Naive thymus-derived CD8-positive, alpha-beta T cell (primary cell): ENCODE measurements around the gene SUGCT. TPM values are rescaled to one million over a fixed set of nuclear protein-coding genes. Genes with fewer than 3 reads are reported as not detected.
"Not testable (repeated sequence)": the region's sequence is repeated elsewhere in the genome, so short reads cannot be mapped to it uniquely, and the experiment has no call there.

Experiments
- ATAC-seq, 2 donors: fragments of 150-1000 bp; cut with Tn5 transposase in 1 of 2; sonication (Bioruptor Pico), chemical (Tn5 transposase) in 1 of 2; 1 replicate in 1 of 2; 2 replicates in 1 of 2; pipeline ENCODE4 v1.10.0; 2021; ENCODE audit warnings: mild to moderate bottlenecking in 2 of 2, moderate library complexity in 2 of 2
- POLR2A ChIA-PET: fragments of 350-600 bp; sonication (Branson Sonifier 250); formaldehyde crosslinking; loops from one replicate; lab custom pipeline; 2021; ENCODE audit warnings: antibody characterized with exemption; lab: Charles Lee
- DNase-seq, 10 donors: peaks; one replicate each; pipeline versions ENCODE4 v3.0.0 to v3.0.0-alpha.2; 2020 to 2022
- H3K27ac Mint-ChIP-seq, 10 donors: one replicate each; pipeline ENCODE4 v1.8.0; 2020 to 2022; ENCODE audit warnings: mild to moderate bottlenecking in 10 of 10, mixed read lengths in 10 of 10, moderate library complexity in 4 of 10, inconsistent platforms in 1 of 10
- H3K27me3 Mint-ChIP-seq, 5 donors: one replicate each; pipeline ENCODE4 v1.8.0; 2021 to 2022; ENCODE audit warnings: mixed read lengths in 5 of 5
- H3K36me3 Mint-ChIP-seq, 3 donors: one replicate each; pipeline ENCODE4 v1.8.0; 2020 to 2022; ENCODE audit warnings: mixed read lengths in 3 of 3, mild to moderate bottlenecking in 2 of 3, inconsistent platforms in 1 of 3
- H3K4me1 Mint-ChIP-seq, 4 donors: one replicate each; pipeline ENCODE4 v1.8.0; 2021 to 2022; ENCODE audit warnings: mixed read lengths in 4 of 4
- H3K4me3 Mint-ChIP-seq, 10 donors: one replicate each; pipeline ENCODE4 v1.8.0; 2020 to 2022; ENCODE audit warnings: mild to moderate bottlenecking in 10 of 10, mixed read lengths in 10 of 10, moderate library complexity in 6 of 10, inconsistent platforms in 1 of 10
- H3K9me3 Mint-ChIP-seq, 9 donors: one replicate each; pipeline ENCODE4 v1.8.0; 2020 to 2022; ENCODE audit warnings: mixed read lengths in 9 of 9, mild to moderate bottlenecking in 3 of 9, inconsistent platforms in 1 of 9, moderate library complexity in 1 of 9
- polyA plus RNA-seq, 3 donors: library from polyadenylated mRNA; unstranded; fragments of 300-500 nt; fragmentation: Illumina TruSeq; gene quantifications; one replicate each; pipeline ENCODE4 v1.2.3, GENCODE V29; 2021
- total RNA-seq, 8 experiments: library from RNA in 2 of 8; stranded (reverse) in 2 of 8; gene quantifications; one replicate each; pipeline ENCODE4 v1.2.3 and lab custom pipeline; 2021 to 2026

Gene SUGCT
- total and polyA plus RNA-seq, 5 experiments from 2014 or later, result 1.3 to 3.6 (median 2.1) TPM

DNA sequence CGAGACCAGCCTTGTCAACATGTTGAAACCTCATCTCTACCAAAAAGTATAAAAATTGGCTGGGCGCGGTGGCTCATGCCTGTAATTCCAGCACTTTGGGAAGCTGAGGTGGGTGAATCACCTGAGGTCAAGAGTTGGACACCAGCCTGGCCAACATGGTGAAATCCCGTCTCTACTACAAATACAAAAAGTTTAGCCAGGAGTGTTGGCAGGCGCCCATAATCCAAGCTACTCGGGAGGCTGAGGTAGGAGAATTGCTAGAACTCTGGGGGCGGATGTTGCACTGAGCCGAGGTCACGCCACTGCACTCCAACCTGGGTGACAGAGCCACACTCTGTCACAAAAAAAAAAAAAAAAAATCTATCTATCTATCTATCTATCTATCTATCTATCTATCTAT lies 279.9 kb downstream of the SUGCT start:
- H3K36me3 Mint-ChIP-seq, H3K27me3 Mint-ChIP-seq, H3K4me1 Mint-ChIP-seq, DNase-seq, POLR2A ChIA-PET, ATAC-seq, H3K4me3 Mint-ChIP-seq, H3K27ac Mint-ChIP-seq, H3K9me3 Mint-ChIP-seq: not testable (repeated sequence)

DNA sequence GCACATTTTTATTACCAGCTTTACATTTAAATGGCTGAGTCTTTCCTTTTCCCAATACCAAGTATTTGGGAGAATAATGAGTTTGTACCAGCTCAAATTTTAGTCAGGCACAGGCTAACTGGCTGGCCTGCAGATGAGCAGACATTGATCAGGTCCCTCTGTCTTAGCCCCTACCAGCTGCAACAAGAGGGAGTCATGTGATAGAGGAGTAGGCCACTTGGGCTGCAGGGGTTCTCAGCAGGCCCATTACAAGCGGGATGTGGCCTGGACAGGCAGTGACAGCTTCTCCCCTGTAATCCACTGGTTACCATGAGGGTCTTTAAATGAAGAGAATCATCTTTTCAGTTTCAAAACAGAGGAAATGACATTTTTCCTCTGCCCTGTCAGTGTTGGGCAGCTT lies 283.6 kb downstream of the SUGCT start:
- Mint-ChIP-seq H3K4me1 (no peaks in the 10 kb centered on the region), H3K9me3 (no peaks in the 10 kb centered on the region), H3K27ac (no peak overlapping the region), H3K4me3 (no peak overlapping the region), H3K27me3 (peaks cover 0 to 3% (median 0%) of the 10 kb centered on the region in 5 donors), H3K36me3 (no peaks in the 10 kb centered on the region)
- no peak for ATAC-seq
- no peak for DNase-seq
- POLR2A ChIA-PET, result no interaction called here

DNA sequence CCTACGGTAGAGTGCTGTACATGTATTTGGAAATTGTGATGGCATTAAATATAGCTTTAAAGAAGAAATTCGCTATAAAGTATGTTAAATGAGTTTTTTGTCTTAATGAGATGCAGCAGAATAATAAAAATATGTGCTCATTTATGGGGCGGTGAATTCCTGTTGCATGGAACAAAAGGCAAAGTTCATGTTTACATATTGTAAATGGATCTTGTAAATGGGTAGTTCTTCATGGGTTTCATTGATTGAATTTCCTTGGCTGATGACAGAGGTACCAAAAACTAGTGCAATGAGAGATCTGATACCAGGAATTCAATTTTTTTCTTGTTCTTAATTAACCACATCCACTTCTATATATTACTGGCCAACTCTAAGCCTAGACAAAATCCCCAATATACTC lies 284.2 kb downstream of the SUGCT start:
- DNase-seq, result no peak
- Mint-ChIP-seq H3K9me3 (no peaks in the 10 kb centered on the region), H3K4me1 (no peaks in the 10 kb centered on the region), H3K36me3 (no peaks in the 10 kb centered on the region), H3K27ac (no peak overlapping the region), H3K27me3 (peaks cover 0 to 3% (median 0%) of the 10 kb centered on the region in 5 donors), H3K4me3 (no peak overlapping the region)
- no peak for ATAC-seq
- POLR2A ChIA-PET, result no interaction called here

DNA sequence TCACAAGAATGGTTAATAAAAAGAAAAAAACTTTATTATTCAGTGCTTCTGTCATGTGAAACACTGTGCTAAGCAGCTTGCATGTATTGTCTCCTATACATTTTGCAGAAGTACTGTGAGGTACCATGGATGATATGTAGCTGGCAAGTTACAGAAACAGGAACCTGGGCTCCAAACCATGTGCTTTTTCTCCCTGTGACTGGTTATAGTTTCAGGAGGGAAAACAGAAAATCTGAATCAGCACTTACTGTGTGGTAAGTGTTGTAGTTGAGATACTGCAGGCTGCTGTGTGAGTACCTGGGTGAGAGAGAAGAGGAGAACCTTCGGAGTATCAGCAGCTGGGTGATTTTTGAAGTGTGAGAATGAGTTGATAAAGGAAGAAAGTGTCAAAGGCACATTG lies 285.0 kb downstream of the SUGCT start:
- no peaks in the 10 kb centered on the region for H3K4me1 Mint-ChIP-seq
- no peaks in the 10 kb centered on the region for H3K36me3 Mint-ChIP-seq
- H3K27me3 Mint-ChIP-seq, result peaks cover 0 to 3% (median 0%) of the 10 kb centered on the region in 5 donors
- DNase-seq, result no peak
- POLR2A ChIA-PET, result no interaction called here
- no peak overlapping the region for H3K27ac Mint-ChIP-seq
- H3K4me3 Mint-ChIP-seq, result no peak overlapping the region
- H3K9me3 Mint-ChIP-seq, result no peaks in the 10 kb centered on the region
- no peak for ATAC-seq

DNA sequence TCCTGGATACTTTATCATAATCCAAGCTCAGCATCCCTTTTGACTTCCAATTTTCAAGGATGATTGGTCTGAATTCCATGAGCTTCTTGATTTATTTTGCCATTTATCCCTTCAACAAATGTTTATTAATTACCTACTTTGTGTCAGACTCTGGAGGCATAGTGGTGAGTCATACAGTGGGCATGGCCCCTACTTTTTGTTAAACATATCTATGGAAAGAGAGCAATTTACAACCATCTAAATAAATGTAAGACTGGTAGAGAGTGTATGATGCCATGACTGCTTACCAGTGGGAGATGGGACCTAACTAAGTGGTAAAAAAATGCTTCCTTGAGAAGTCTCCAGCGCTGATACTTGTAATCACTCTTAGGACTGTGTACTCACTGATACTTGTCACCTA lies 286.6 kb downstream of the SUGCT start:
- Mint-ChIP-seq H3K27ac (no peak overlapping the region), H3K27me3 (peaks cover 0 to 3% (median 0%) of the 10 kb centered on the region in 5 donors), H3K9me3 (no peaks in the 10 kb centered on the region), H3K36me3 (no peaks in the 10 kb centered on the region), H3K4me1 (no peaks in the 10 kb centered on the region), H3K4me3 (no peak overlapping the region)
- POLR2A ChIA-PET, result no interaction called here
- DNase-seq, result no peak
- ATAC-seq, result no peak

DNA sequence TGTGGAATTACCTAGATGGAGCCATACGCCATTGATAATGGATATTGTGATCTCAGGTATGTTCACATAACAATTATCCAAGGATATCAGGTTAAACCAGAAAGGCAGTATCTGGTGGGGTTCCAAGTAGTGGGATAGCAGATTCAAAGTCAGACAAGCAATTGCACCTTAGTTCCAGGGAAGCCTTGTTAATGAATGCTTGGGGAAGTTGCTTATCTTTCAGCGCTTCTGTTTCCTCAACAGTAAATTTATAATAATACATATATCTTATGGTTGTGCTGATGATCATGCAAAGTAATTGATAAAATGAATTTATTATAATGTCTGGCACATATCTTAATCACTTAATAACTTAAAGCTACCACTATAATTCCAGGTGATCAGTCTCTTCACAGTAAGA lies 290.9 kb downstream of the SUGCT start:
- H3K9me3 Mint-ChIP-seq, result no peaks in the 10 kb centered on the region
- H3K4me3 Mint-ChIP-seq, result no peak overlapping the region
- ATAC-seq (no peak), DNase-seq (no peak)
- peaks cover 0 to 2% (median 0%) of the 10 kb centered on the region in 3 donors for H3K36me3 Mint-ChIP-seq
- POLR2A ChIA-PET, result no interaction called here
- no peaks in the 10 kb centered on the region for H3K4me1 Mint-ChIP-seq
- no peaks in the 10 kb centered on the region for H3K27me3 Mint-ChIP-seq
- H3K27ac Mint-ChIP-seq, result no peak overlapping the region

DNA sequence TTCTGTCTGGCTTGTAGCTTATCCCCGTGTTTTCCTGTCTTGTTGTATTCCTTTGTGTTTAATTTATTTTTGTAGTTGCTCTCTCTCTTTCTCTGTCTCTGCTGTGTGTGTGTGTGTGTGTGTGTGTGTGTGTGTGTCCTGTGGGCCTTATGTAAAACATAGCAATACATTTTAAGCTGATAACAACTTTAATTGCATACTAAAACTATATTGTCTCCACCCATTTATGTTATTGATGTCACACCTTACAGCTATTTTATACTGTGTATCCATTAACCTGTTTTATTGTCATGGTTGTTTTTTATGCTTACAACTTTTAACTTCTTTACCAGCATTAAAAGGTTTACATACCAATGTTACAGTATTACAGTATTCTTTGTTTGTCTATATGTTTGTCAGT lies 293.6 kb downstream of the SUGCT start:
- peaks cover 7 to 18% (median 10%) of the 10 kb centered on the region in 9 donors for H3K9me3 Mint-ChIP-seq
- no peak for ATAC-seq

DNA sequence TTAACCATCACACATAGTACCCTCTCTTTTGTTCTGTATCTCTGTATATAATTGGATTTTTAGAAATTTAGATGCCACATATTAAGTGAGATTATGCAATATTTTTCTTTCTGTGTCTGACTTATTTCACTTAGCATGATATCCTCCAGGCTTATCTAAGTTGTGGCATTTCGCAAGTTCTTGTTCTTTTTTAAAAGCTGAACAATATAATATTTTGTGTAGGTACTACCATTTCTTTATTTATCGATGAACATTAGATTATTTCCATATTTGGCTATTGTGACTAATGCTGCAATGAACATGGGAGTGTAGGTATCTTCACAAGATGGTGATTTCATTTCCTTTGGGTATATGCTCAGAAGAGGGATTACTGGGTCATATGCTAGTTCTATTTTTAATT lies 295.0 kb downstream of the SUGCT start:
- POLR2A ChIA-PET, result no interaction called here
- Mint-ChIP-seq H3K36me3 (peaks cover 3 to 11% (median 10%) of the 10 kb centered on the region in 3 donors), H3K9me3 (peaks cover 7 to 22% (median 11%) of the 10 kb centered on the region in 9 donors), H3K27ac (no peak overlapping the region), H3K27me3 (peaks cover 0 to 3% (median 0%) of the 10 kb centered on the region in 5 donors), H3K4me3 (no peak overlapping the region), H3K4me1 (no peaks in the 10 kb centered on the region)
- no peak for ATAC-seq
- no peak for DNase-seq

More for the DNA sequence above, 293.6 kb downstream of the SUGCT start:
- Mint-ChIP-seq H3K27ac (no peak overlapping the region), H3K4me3 (no peak overlapping the region), H3K27me3 (peaks cover 0 to 3% (median 0%) of the 10 kb centered on the region in 5 donors), H3K36me3 (peaks cover 3 to 11% (median 10%) of the 10 kb centered on the region in 3 donors), H3K4me1 (no peaks in the 10 kb centered on the region)
- no peak for DNase-seq
- POLR2A ChIA-PET, result no interaction called here

DNA sequence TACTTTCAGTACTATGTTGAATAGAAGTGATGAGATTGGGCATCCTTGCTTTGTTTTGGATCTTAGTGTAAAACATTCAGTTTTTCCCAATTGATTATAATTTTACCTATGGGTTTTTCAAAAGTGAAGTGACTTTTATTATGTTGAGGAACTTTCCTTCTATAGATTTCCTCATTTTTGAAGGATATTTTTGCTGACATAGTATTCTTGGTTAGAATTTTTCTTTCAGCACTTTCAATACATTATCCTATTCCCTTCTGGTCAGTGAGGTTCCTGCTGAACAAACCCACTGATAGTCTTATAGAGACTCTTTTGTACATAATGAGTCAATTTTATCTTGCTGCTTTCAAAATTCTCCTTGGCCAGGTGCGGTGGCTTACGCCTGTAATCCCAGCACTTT lies 297.2 kb downstream of the SUGCT start:
- ATAC-seq (no peak), DNase-seq (no peak)
- H3K27me3 Mint-ChIP-seq, result peaks cover 0 to 3% (median 0%) of the 10 kb centered on the region in 5 donors
- POLR2A ChIA-PET, result no interaction called here
- no peaks in the 10 kb centered on the region for H3K4me1 Mint-ChIP-seq
- no peak overlapping the region for H3K4me3 Mint-ChIP-seq
- peaks cover 7 to 22% (median 11%) of the 10 kb centered on the region in 9 donors for H3K9me3 Mint-ChIP-seq
- H3K27ac Mint-ChIP-seq, result no peak overlapping the region
- H3K36me3 Mint-ChIP-seq, result peaks cover 3 to 11% (median 10%) of the 10 kb centered on the region in 3 donors

DNA sequence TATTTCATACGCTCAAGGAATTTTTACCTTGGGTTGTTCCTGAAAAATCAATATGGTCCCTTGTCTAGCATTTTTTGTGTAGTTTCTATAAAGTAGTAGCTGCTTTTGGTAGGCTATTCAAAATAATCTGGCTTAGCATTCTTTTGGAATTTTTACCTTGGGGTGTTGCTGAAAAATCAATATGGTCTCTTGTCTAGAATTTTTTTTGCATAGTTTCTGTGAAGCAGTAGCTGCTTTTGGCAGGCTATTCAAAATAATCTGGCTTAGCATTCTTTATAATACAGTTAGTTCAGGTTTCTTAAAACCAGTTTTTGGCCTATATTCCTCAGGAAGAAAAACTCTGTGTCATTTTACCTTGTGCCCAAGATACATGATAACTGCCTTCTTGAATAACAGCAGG lies 301.9 kb downstream of the SUGCT start:
- POLR2A ChIA-PET, result no interaction called here
- ATAC-seq, result no peak

DNA sequence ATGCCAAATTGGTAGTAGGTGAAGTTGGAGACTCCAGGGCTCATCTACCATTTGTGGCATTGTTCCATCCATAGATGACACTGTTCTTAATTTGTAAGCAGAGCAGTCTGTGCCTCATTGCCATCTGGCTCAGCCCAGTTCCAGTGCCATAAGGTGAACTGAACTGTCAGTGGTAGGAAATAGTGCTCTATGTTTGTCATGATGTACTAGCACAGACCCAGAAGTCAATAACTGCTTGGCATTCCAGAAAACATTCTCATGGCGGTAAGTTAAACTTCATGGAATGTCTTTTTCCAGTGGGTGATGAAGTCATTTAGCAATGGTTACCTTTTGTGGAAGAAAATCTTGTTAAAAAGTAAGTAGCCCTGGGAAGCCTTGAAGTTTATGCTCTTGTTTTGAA lies 302.7 kb downstream of the SUGCT start:
- peaks cover 3 to 20% (median 6%) of the 10 kb centered on the region in 3 donors for H3K36me3 Mint-ChIP-seq

More for the DNA sequence above, 301.9 kb downstream of the SUGCT start:
- H3K4me3 Mint-ChIP-seq, result no peak overlapping the region
- DNase-seq, result no peak
- peaks cover 0 to 3% (median 0%) of the 10 kb centered on the region in 5 donors for H3K27me3 Mint-ChIP-seq
- peaks cover 3 to 21% (median 11%) of the 10 kb centered on the region in 3 donors for H3K36me3 Mint-ChIP-seq
- H3K27ac Mint-ChIP-seq, result no peak overlapping the region
- no peaks in the 10 kb centered on the region for H3K4me1 Mint-ChIP-seq
- peaks cover 10 to 27% (median 22%) of the 10 kb centered on the region in 9 donors for H3K9me3 Mint-ChIP-seq

DNA sequence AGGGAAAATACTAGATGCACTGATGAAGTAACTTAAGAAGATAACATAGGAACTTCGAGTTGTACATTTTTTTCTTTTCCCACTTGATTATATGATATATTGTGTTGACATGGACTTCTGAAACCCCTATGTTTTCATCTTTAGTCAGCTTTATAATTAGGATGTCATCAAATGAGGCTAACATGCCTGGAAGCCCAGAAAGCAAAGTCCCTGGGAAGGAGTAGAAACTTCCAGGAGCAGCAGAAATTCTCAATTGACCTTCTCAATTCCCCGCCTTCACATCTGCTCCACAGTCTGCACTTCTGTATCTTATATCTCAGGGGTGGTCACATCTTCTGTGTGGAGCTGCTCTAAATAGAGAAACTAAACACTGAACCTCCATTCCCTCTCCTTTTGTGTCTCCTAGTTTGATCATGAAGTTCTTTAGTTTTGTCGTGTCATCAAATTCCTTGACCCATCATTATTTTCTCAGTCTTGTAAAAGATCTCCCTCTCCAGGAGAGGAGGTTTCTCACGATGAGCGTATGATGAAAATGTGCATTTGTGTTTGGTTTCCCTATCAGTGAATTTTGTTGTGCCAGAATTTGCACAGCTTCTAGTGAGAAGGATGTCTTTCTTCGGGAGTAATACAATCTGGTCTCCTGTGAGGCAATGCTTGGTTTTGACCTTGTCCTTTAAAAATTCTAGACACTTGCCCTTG lies 303.3 kb downstream of the SUGCT start:
- POLR2A ChIA-PET, result no interaction called here

More for the DNA sequence above, 302.7 kb downstream of the SUGCT start:
- Mint-ChIP-seq H3K27me3 (peaks cover 0 to 3% (median 0%) of the 10 kb centered on the region in 5 donors), H3K4me3 (no peak overlapping the region), H3K27ac (no peak overlapping the region), H3K4me1 (no peaks in the 10 kb centered on the region), H3K9me3 (peaks cover 8 to 27% (median 20%) of the 10 kb centered on the region in 9 donors)
- POLR2A ChIA-PET, result no interaction called here
- no peak for DNase-seq
- no peak for ATAC-seq

DNA sequence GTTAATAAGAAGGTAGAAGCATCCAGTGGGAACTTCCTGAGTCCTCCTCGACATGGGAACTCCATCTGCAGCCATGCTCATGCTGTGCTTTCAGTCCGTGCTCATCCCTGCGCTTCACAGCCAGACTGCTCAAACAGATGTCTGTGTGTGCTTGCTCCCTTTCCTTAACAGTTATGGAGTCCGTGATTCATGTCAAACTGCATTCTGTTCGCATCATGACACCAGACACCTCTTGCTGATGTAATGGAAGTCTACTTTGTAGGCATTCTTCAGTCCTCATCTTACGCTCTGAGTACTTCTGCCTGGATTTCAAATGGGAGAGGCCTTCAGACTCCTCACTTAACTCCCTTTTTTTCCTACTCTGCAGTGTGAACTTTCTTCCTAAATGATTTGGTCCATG lies 304.9 kb downstream of the SUGCT start:
- Mint-ChIP-seq H3K9me3 (peaks cover 0 to 30% (median 18%) of the 10 kb centered on the region in 9 donors), H3K27me3 (peaks cover 0 to 3% (median 0%) of the 10 kb centered on the region in 5 donors), H3K27ac (no peak overlapping the region), H3K4me1 (no peaks in the 10 kb centered on the region), H3K36me3 (peaks cover 0 to 18% (median 5%) of the 10 kb centered on the region in 3 donors), H3K4me3 (no peak overlapping the region)
- DNase-seq, result no peak
- POLR2A ChIA-PET, result no interaction called here
- no peak for ATAC-seq

More for the DNA sequence above, 303.3 kb downstream of the SUGCT start:
- no peak overlapping the region for H3K4me3 Mint-ChIP-seq
- H3K36me3 Mint-ChIP-seq, result peaks cover 0 to 14% (median 3%) of the 10 kb centered on the region in 3 donors
- H3K9me3 Mint-ChIP-seq, result peaks cover 2 to 23% (median 19%) of the 10 kb centered on the region in 9 donors
- ATAC-seq (no peak), DNase-seq (no peak)
- H3K4me1 Mint-ChIP-seq, result no peaks in the 10 kb centered on the region
- no peaks in the 10 kb centered on the region for H3K27me3 Mint-ChIP-seq
- H3K27ac Mint-ChIP-seq, result no peak overlapping the region
